SK-N-SH (cell line): ENCODE data around the gene GUCA2B. TPM values are rescaled to one million over a fixed set of nuclear protein-coding genes. Genes with fewer than 3 reads are reported as not detected.

ENCODE experiments used
- CTCF ChIA-PET: fragments of 300-600, 350-600 bp; formaldehyde crosslinking; extraction: SDS; loops from one replicate; lab custom pipeline; 2021; lab: Yijun Ruan, JAX
- POLR2A ChIA-PET: fragments of 350-600 bp; sonication (Branson Sonifier 250); formaldehyde crosslinking; extraction: SDS; loops from one replicate; lab custom pipeline; 2020; ENCODE audit warnings: antibody characterized with exemption, inconsistent platforms; lab: Yijun Ruan, JAX
- DNase-seq: peaks from one replicate; pipeline ENCODE4 v3.0.0; 2012
- H2AFZ ChIP-seq: fragments of 200-600 bp; sonication (generic); 2 replicates; pipeline ENCODE4 v1.8.1; 2016; ENCODE audit warnings: antibody characterized with exemption, mild to moderate bottlenecking, low read depth
- H3F3A ChIP-seq: fragments of 200-600 bp; sonication (generic); replicated peaks from 2 replicates; pipeline ENCODE3; 2016; ENCODE audit warnings: antibody characterized with exemption, mild to moderate bottlenecking; ENCODE audit not compliant: insufficient read depth
- H3K27ac ChIP-seq, 2 experiments: fragments of 200-500 bp in 1 of 2; fragments of 200-600 bp in 1 of 2; sonication (Bioruptor generic) in 1 of 2; sonication (generic), shearing (Covaris generic) in 1 of 2; 2 replicates each; pipeline versions ENCODE4 v1.5.1 to v1.6.1; 2014 to 2016; ENCODE audit warnings: low read depth in 2 of 2, inconsistent platforms in 1 of 2, low read length in 1 of 2, mild to moderate bottlenecking in 1 of 2, mixed read lengths in 1 of 2
- H3K27me3 ChIP-seq: fragments of 200-600 bp; sonication (generic), shearing (Covaris generic); 2 replicates; pipeline ENCODE4 v1.6.1; 2016; ENCODE audit warnings: mixed run types; ENCODE audit not compliant: insufficient read depth
- H3K36me3 ChIP-seq, 2 experiments: fragments of 200-500 bp in 1 of 2; fragments of 200-600 bp in 1 of 2; sonication (Bioruptor generic) in 1 of 2; sonication (generic) in 1 of 2; replicated peaks in 1 of 2; 2 replicates each; pipeline versions ENCODE3 to v1.5.1; 2014 to 2016; ENCODE audit warnings: low read length in 1 of 2, mild to moderate bottlenecking in 1 of 2; ENCODE audit not compliant: insufficient read depth in 2 of 2, control insufficient read depth in 1 of 2
- H3K4me1 ChIP-seq, 2 experiments: fragments of 200-500 bp in 1 of 2; fragments of 200-600 bp in 1 of 2; sonication (Bioruptor generic) in 1 of 2; sonication (generic), shearing (Covaris generic) in 1 of 2; 2 replicates each; pipeline versions ENCODE4 v1.5.1 to v1.6.1; 2014 to 2016; ENCODE audit warnings: low read depth in 1 of 2, low read length in 1 of 2, mixed run types in 1 of 2; ENCODE audit not compliant: insufficient read depth in 2 of 2, control insufficient read depth in 1 of 2
- H3K4me2 ChIP-seq: fragments of 200-600 bp; sonication (generic), shearing (Covaris generic); 2 replicates; pipeline ENCODE4 v1.6.1; 2017; ENCODE audit warnings: mixed run types
- H3K4me3 ChIP-seq, 2 experiments: fragments of 200-500 bp in 1 of 2; fragments of 200-600 bp in 1 of 2; sonication (Bioruptor generic) in 1 of 2; sonication (generic), shearing (Covaris generic) in 1 of 2; 2 replicates each; pipeline versions ENCODE4 v1.5.1 to v1.8.1; 2014 to 2016; ENCODE audit warnings: low read depth in 2 of 2, inconsistent platforms in 1 of 2, low read length in 1 of 2, mild to moderate bottlenecking in 1 of 2, mixed read lengths in 1 of 2, moderate library complexity in 1 of 2
- H3K79me2 ChIP-seq: fragments of 200-600 bp; sonication (generic); 2 replicates; pipeline ENCODE4 v1.8.1; 2017; ENCODE audit warnings: mild to moderate bottlenecking; ENCODE audit not compliant: insufficient read depth
- H3K9ac ChIP-seq: fragments of 200-600 bp; sonication (generic); 2 replicates; pipeline ENCODE4 v1.6.1; 2017; ENCODE audit warnings: mixed run types
- H3K9me2 ChIP-seq: fragments of 200-600 bp; sonication (generic); 2 replicates; pipeline ENCODE4 v1.6.1; 2017; ENCODE audit warnings: mixed run types
- H3K9me3 ChIP-seq: fragments of 200-600 bp; sonication (generic); 2 replicates; pipeline ENCODE4 v1.6.1; 2017; ENCODE audit warnings: mixed run types, mild to moderate bottlenecking, moderate library complexity
- H4K20me1 ChIP-seq: fragments of 200-600 bp; sonication (generic); 2 replicates; pipeline ENCODE4 v1.6.1; 2017; ENCODE audit warnings: mild to moderate bottlenecking, mixed run types; ENCODE audit not compliant: insufficient read depth
- CHD2 ChIP-seq: fragments of 150-350 bp; IDR thresholded peaks from 2 replicates; pipeline ENCODE4 v1.6.1; 2018; ENCODE audit warnings: low read length; ENCODE audit not compliant: partially characterized antibody
- CTCF ChIP-seq: fragments of 200-600 bp; sonication (generic); IDR thresholded peaks from 2 replicates; pipeline ENCODE4 v1.6.1; 2017; ENCODE audit warnings: antibody characterized with exemption, mild to moderate bottlenecking, moderate library complexity
- ELF1 ChIP-seq: IDR thresholded peaks from 2 replicates; pipeline ENCODE4 v1.4.0; 2012
- FOXJ3 ChIP-seq: sonication (generic); formaldehyde crosslinking; IDR thresholded peaks from 2 replicates; pipeline ENCODE4 v1.5.1; 2020; ENCODE audit warnings: mild to moderate bottlenecking, missing genetic modification reagents
- FOXM1 ChIP-seq: IDR thresholded peaks from 2 replicates; pipeline ENCODE4 v1.4.0; 2012; ENCODE audit warnings: low read depth, mild to moderate bottlenecking
- GABPA ChIP-seq: IDR thresholded peaks from 2 replicates; pipeline ENCODE4 v1.4.0; 2012; ENCODE audit warnings: low read depth, mild to moderate bottlenecking
- GATA2 ChIP-seq: sonication (generic); formaldehyde crosslinking; IDR thresholded peaks from 2 replicates; pipeline ENCODE4 v1.5.0; 2020; ENCODE audit warnings: mild to moderate bottlenecking, missing genetic modification reagents
- IRF3 ChIP-seq: fragments of 150-350 bp; IDR thresholded peaks from 2 replicates; pipeline ENCODE4 v1.6.1; 2016; ENCODE audit warnings: mild to moderate bottlenecking, low read depth, low read length
- JUND ChIP-seq: IDR thresholded peaks from 2 replicates; pipeline ENCODE4 v1.4.0; 2012
- NFIC ChIP-seq: IDR thresholded peaks from 2 replicates; pipeline ENCODE4 v1.4.0; 2012; ENCODE audit warnings: borderline replicate concordance
- PBX3 ChIP-seq: IDR thresholded peaks from 2 replicates; pipeline ENCODE4; 2012
- RCOR1 ChIP-seq: fragments of 150-350 bp; IDR thresholded peaks from 2 replicates; pipeline ENCODE4 v1.6.1; 2017; ENCODE audit warnings: antibody characterized with exemption, low read length
- RFX5 ChIP-seq: IDR thresholded peaks from 2 replicates; pipeline ENCODE4 v1.6.1; 2012; ENCODE audit warnings: mild to moderate bottlenecking, improper control_type of control experiment, low read length
- RXRA ChIP-seq: IDR thresholded peaks from 2 replicates; pipeline ENCODE4 v1.4.0; 2012; ENCODE audit warnings: low read depth, mild to moderate bottlenecking, borderline replicate concordance
- SIN3A ChIP-seq: IDR thresholded peaks from 2 replicates; pipeline ENCODE4 v1.6.1; 2012; ENCODE audit warnings: low read depth, mild to moderate bottlenecking, low read length, moderate library complexity, borderline replicate concordance
- SMC3 ChIP-seq: IDR thresholded peaks from 2 replicates; pipeline ENCODE4 v1.6.1; 2012; ENCODE audit warnings: low read depth, low read length, improper control_type of control experiment
- USF2 ChIP-seq: fragments of 150-350 bp; IDR thresholded peaks from 2 replicates; pipeline ENCODE4 v1.6.1; 2017; ENCODE audit warnings: antibody characterized with exemption, low read length, low read depth, borderline replicate concordance
- WGBS: methylation state at CpG from one replicate; pipeline ENCODE4 v1.1.6; 2017; ENCODE audit warnings: low lambda C conversion rate; 5-methylcytosine and 5-hydroxymethylcytosine counted together
- polyA plus RNA-seq, 3 experiments: library from polyadenylated mRNA; depleted of rRNA; stranded (reverse); fragments of >200 nt; gene quantifications; 2 replicates each; pipeline ENCODE4 v1.2.3, GENCODE V29; 2012
- TF ChIP-seq, protein P1 (sequence below): IDR thresholded peaks from 2 replicates; pipeline ENCODE4 v1.4.0; 2012; ENCODE audit warnings: low read depth, borderline replicate concordance
- TF ChIP-seq, protein P2 (sequence below): IDR thresholded peaks from 2 replicates; pipeline ENCODE4 v1.6.1; 2012; ENCODE audit warnings: mild to moderate bottlenecking, low read depth, low read length, moderate library complexity

Gene GUCA2B
- polyA plus RNA-seq, 1 of the 3 experiments (the other 2 are of a cell fraction), result not detected

- Histone ChIP-seq H3F3A (peaks cover 15% of the 10 kb centered on the region), H3K9me3 (no peaks in the 10 kb centered on the region), H3K27ac (no peak overlapping the region), H2AFZ (no peak overlapping the region), H3K27me3 (no peaks in the 10 kb centered on the region), H3K9ac (no peak overlapping the region), H3K4me1 (no peaks in the 10 kb centered on the region), H3K9me2 (no peaks in the 10 kb centered on the region), H3K79me2 (no peaks in the 10 kb centered on the region; the same call in 1 of the 2 replicates), H3K36me3 (peaks cover 68 to 72% of the 10 kb centered on the region in 2 experiments), H3K4me2 (no peak overlapping the region), H3K4me3 (no peak overlapping the region), H4K20me1 (no peaks in the 10 kb centered on the region)
- 99% methylated on average over 4 of the region's 4 CpGs for WGBS
- TF ChIP-seq SMC3 (no peak), ELF1 (no peak), JUND (no peak), PBX3 (no peak), FOXM1 (no peak), CTCF (no peak), RFX5 (no peak), GATA2 (CRISPR knock-in tag) (no peak), GABPA (no peak), USF2 (no peak), RCOR1 (no peak), SIN3A (no peak), CHD2 (no peak), RXRA (no peak), IRF3 (no peak), NFIC (no peak), FOXJ3 (no peak)
- TF ChIP-seq, protein P1, sequence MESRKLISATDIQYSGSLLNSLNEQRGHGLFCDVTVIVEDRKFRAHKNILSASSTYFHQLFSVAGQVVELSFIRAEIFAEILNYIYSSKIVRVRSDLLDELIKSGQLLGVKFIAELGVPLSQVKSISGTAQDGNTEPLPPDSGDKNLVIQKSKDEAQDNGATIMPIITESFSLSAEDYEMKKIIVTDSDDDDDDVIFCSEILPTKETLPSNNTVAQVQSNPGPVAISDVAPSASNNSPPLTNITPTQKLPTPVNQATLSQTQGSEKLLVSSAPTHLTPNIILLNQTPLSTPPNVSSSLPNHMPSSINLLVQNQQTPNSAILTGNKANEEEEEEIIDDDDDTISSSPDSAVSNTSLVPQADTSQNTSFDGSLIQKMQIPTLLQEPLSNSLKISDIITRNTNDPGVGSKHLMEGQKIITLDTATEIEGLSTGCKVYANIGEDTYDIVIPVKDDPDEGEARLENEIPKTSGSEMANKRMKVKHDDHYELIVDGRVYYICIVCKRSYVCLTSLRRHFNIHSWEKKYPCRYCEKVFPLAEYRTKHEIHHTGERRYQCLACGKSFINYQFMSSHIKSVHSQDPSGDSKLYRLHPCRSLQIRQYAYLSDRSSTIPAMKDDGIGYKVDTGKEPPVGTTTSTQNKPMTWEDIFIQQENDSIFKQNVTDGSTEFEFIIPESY, result no peak
- TF ChIP-seq, protein P2, sequence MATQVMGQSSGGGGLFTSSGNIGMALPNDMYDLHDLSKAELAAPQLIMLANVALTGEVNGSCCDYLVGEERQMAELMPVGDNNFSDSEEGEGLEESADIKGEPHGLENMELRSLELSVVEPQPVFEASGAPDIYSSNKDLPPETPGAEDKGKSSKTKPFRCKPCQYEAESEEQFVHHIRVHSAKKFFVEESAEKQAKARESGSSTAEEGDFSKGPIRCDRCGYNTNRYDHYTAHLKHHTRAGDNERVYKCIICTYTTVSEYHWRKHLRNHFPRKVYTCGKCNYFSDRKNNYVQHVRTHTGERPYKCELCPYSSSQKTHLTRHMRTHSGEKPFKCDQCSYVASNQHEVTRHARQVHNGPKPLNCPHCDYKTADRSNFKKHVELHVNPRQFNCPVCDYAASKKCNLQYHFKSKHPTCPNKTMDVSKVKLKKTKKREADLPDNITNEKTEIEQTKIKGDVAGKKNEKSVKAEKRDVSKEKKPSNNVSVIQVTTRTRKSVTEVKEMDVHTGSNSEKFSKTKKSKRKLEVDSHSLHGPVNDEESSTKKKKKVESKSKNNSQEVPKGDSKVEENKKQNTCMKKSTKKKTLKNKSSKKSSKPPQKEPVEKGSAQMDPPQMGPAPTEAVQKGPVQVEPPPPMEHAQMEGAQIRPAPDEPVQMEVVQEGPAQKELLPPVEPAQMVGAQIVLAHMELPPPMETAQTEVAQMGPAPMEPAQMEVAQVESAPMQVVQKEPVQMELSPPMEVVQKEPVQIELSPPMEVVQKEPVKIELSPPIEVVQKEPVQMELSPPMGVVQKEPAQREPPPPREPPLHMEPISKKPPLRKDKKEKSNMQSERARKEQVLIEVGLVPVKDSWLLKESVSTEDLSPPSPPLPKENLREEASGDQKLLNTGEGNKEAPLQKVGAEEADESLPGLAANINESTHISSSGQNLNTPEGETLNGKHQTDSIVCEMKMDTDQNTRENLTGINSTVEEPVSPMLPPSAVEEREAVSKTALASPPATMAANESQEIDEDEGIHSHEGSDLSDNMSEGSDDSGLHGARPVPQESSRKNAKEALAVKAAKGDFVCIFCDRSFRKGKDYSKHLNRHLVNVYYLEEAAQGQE, result no peak
- POLR2A ChIA-PET, result no interaction called here
- no peak for DNase-seq
- CTCF ChIA-PET, result interaction anchor here (1.3 to 1.7 kb wide), 2 partner anchors 13 to 19 kb away, joined by 5 to 9 read pairs; no protein-coding TSS in a partner anchor
Observed at GRCh38 chr1:42192106-42192505, 38.9 kb downstream of the GUCA2B start.
